Fibroblast of mammary gland (primary cell): ENCODE measurements around the gene PTPN13.

Source experiments
- DNase-seq: peaks from one replicate; pipeline ENCODE4 v3.0.0-alpha.2; 2010; ENCODE audit warnings: low read depth
- H3K4me3 ChIP-seq: 2 replicates; pipeline ENCODE4 v1.5.1; 2011; ENCODE audit warnings: low read depth, mild to moderate bottlenecking, low read length, moderate library complexity; ENCODE audit not compliant: control insufficient read depth
- CTCF ChIP-seq: conservative IDR thresholded peaks from 2 replicates; pipeline ENCODE4 v1.5.1; 2011; ENCODE audit warnings: low read depth, low read length, inconsistent platforms; ENCODE audit not compliant: control insufficient read depth, insufficient read depth

Gene PTPN13

GRCh38 chr4:86749121-86749520 is 155.0 kb downstream of the PTPN13 start:
- TF ChIP-seq CTCF, result no peak
- no peak for DNase-seq
- H3K4me3 ChIP-seq, result no peak overlapping the region

DNA sequence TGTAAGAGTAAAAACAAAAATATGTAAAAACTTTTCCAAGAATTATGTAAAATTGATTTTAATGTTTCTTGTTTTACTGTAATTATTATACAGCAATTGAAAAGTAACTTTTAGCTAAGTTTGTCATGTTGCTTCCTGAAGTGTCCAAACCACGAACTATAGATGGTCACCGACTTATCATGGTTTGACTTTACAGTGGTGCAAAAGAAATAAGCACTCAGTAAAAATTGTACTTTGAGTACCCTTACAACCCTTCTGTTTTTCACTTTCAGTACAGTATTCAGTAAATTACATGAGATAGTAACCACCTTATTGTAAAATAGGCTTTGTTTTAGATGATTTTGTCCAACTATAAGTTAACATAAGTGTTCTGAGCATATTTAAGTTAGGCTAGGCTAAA is 161.3 kb downstream of the PTPN13 start:
- no peak overlapping the region for H3K4me3 ChIP-seq
- DNase-seq, result no peak
- TF ChIP-seq CTCF, result no peak

DNA sequence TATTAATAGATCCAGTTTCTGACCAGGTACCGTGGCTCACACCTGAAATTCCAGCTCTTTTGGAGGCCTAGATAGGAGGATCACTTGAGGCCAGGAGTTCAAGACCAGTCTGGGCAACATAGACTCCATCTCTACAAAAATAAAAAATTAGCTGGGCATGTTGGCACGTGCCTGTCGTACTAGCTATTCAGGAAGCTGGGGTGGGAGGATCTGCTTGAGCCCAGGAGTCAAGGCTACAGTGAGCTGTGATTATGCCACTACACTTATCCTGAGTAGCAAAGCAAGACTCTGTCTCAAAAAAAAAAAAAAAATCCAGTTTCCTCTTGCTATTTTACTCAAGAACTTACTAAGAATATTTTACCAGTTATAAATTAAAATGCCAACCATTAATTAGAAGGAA is 163.4 kb downstream of the PTPN13 start:
- no peak for TF ChIP-seq CTCF
- no peak overlapping the region for H3K4me3 ChIP-seq
- DNase-seq, result no peak

- DNase-seq, result no peak
- no peak overlapping the region for H3K4me3 ChIP-seq
- TF ChIP-seq CTCF, result no peak
Observed at GRCh38 chr4:86759298-86759697, 165.2 kb downstream of the PTPN13 start.

- H3K4me3 ChIP-seq, result no peak overlapping the region
- no peak for TF ChIP-seq CTCF
- DNase-seq, result no peak
Observed at GRCh38 chr4:86762649-86763048, 168.5 kb downstream of the PTPN13 start.

GRCh38 chr4:86769794-86770193 is 175.7 kb downstream of the PTPN13 start:
- TF ChIP-seq CTCF, result no peak
- H3K4me3 ChIP-seq, result no peak overlapping the region
- DNase-seq, result no peak

DNA sequence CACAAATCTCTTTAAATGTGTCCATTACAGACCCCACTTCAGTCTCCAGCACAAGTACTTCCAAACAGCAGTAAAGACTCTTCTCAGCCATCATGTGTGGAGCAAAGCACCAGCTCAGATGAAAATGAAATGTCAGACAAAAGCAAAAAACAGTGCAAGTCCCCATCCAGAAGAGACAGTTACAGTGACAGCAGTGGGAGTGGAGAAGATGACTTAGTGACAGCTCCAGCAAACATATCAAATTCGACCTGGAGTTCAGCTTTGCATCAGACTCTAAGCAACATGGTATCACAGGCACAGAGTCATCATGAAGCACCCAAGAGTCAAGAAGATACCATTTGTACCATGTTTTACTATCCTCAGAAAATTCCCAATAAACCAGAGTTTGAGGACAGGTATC is 177.0 kb downstream of the PTPN13 start:
- TF ChIP-seq CTCF, result no peak
- no peak overlapping the region for H3K4me3 ChIP-seq
- DNase-seq, result no peak
